IPS-20b (cell line): ENCODE results near the gene IL18BP.

Experiments
- H3K27ac ChIP-seq: one replicate; pipeline ENCODE4 v1.5.1; 2013; ENCODE audit warnings: low read length
- H3K27me3 ChIP-seq: 2 replicates; pipeline ENCODE4 v1.6.1; 2013; ENCODE audit warnings: mild to moderate bottlenecking, low read length, inconsistent platforms; ENCODE audit not compliant: insufficient read depth
- H3K36me3 ChIP-seq: 2 replicates; pipeline ENCODE4 v1.6.1; 2013; ENCODE audit warnings: low read depth, mild to moderate bottlenecking, inconsistent platforms, low read length, moderate library complexity; ENCODE audit not compliant: insufficient read depth
- H3K4me1 ChIP-seq: 2 replicates; pipeline ENCODE4 v1.6.1; 2013; ENCODE audit warnings: mild to moderate bottlenecking, control low read depth, inconsistent platforms, low read length, moderate library complexity; ENCODE audit not compliant: insufficient read depth
- H3K4me3 ChIP-seq: 2 replicates; pipeline ENCODE4 v1.5.1; 2013; ENCODE audit warnings: mild to moderate bottlenecking, low read length, inconsistent platforms
- H3K9ac ChIP-seq: 2 replicates; pipeline ENCODE4 v1.6.1; 2013; ENCODE audit warnings: low read depth, mild to moderate bottlenecking, inconsistent platforms, low read length, moderate library complexity
- H3K9me3 ChIP-seq: 2 replicates; pipeline ENCODE4 v1.6.1; 2013; ENCODE audit warnings: mild to moderate bottlenecking, low read depth, low read length, inconsistent platforms; ENCODE audit not compliant: insufficient read depth

IL18BP gene

DNA sequence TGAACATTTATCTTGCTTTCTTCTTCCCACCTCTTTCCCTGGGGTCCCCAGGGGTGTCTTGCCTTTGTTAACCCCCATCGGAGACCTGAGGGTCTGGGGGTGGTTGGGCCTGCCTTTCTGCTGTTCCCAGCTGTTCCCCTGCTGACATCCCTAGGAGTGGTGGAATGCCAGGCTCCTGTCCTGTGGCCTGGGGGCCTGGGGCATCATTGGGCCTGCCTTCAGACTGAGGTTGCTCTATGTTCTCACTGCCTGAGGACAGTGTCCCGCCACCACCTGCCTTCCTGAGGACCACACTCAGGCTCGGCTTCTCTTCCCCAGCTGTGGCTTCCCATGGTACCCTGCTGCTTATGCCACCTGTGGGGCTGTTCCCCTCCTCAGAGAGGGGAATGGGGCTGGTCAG, 1.1 kb upstream of the IL18BP start:
- H3K4me3 ChIP-seq, result no peak overlapping the region
- H3K4me1 ChIP-seq, result no peaks in the 10 kb centered on the region
- H3K27ac ChIP-seq, result no peak overlapping the region
- no peak overlapping the region for H3K9ac ChIP-seq
- H3K27me3 ChIP-seq, result no peaks in the 10 kb centered on the region
- H3K9me3 ChIP-seq, result no peaks in the 10 kb centered on the region
- peaks cover 33% of the 10 kb centered on the region for H3K36me3 ChIP-seq

DNA sequence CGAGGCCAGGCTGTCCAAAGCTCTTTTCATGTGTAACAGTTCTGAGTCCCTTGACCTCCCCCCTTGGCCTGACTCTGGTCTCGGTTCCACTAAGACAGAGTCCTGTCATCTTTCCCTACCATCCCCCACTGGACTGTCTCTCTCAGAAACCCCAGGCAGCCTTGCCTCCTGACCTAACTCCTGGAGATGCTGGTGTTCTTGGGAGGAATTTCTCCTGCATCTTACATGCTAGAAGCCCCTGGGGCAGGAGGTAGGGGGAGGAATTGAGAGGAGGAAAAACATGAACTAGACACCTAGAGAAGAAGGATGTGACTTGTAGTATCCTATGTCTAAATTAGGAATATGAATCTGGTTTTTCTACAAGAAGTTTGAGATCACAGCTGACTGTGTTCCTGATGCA, 648 bp upstream of the IL18BP start:
- Histone ChIP-seq H3K9ac (no peak overlapping the region), H3K9me3 (no peaks in the 10 kb centered on the region), H3K4me3 (no peak overlapping the region), H3K4me1 (no peaks in the 10 kb centered on the region), H3K36me3 (peaks cover 35% of the 10 kb centered on the region), H3K27ac (no peak overlapping the region), H3K27me3 (no peaks in the 10 kb centered on the region)

DNA sequence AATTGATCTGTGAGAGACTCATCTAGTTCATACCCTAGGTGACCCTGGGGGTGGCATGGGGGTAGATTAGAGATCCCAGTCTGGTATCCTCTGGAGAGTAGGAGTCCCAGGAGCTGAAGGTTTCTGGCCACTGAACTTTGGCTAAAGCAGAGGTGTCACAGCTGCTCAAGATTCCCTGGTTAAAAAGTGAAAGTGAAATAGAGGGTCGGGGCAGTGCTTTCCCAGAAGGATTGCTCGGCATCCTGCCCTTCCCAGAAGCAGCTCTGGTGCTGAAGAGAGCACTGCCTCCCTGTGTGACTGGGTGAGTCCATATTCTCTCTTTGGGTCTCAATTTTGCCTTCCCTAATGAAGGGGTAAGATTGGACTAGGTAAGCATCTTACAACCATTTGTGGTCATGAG, 653 bp downstream of the IL18BP start:
- H3K27me3 ChIP-seq, result no peaks in the 10 kb centered on the region
- no peaks in the 10 kb centered on the region for H3K9me3 ChIP-seq
- peaks cover 45% of the 10 kb centered on the region for H3K36me3 ChIP-seq
- H3K4me3 ChIP-seq, result no peak overlapping the region
- no peaks in the 10 kb centered on the region for H3K4me1 ChIP-seq
- H3K27ac ChIP-seq, result no peak overlapping the region
- no peak overlapping the region for H3K9ac ChIP-seq

DNA sequence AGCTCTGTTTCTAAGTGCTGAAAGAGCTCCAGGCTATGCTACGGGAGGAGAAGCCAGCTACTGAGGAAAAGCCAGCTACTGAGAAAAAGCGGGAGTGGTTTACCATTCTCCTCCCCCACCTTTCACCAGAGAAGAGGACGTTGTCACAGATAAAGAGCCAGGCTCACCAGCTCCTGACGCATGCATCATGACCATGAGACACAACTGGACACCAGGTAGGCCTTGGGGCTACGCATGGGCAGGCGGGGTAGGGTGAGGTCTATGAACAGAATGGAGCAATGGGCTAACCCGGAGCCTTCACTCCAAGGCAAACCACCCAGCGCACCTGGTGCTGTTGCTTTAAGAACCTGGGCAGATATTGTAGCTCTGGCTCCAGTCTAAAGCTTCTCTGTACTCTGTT, 1.1 kb downstream of the IL18BP start:
- Histone ChIP-seq H3K4me3 (no peak overlapping the region), H3K36me3 (peaks cover 49% of the 10 kb centered on the region), H3K9ac (no peak overlapping the region)

DNA sequence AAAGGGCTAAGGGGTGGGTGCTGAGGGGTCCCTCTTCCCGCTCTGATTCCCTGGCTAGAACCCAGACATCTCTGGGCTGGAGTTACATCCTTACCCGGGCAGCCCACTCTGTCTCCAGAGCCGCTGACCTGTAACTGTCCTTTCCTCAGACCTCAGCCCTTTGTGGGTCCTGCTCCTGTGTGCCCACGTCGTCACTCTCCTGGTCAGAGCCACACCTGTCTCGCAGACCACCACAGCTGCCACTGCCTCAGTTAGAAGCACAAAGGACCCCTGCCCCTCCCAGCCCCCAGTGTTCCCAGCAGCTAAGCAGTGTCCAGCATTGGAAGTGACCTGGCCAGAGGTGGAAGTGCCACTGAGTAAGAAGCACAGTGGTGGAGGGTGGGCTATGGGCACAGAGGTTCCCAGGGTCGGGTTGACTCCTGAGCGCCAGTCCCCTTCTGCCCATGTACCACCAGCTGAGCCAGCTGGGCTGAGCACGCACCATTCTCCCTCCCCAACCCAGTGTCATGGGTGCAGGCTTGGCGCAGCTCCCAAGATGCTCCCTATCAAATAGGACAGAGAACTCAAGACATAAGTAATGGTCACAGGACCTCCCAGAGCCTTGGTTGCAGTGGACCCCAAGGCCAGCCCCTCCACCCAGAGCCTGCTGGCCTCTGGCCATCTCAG, 1.6 kb downstream of the IL18BP start:
- H3K36me3 ChIP-seq, result peaks cover 55% of the 10 kb centered on the region
- H3K9ac ChIP-seq, result no peak overlapping the region
- H3K27me3 ChIP-seq, result no peaks in the 10 kb centered on the region
- H3K4me3 ChIP-seq, result no peak overlapping the region
- no peaks in the 10 kb centered on the region for H3K9me3 ChIP-seq
- H3K27ac ChIP-seq, result no peak overlapping the region
- no peaks in the 10 kb centered on the region for H3K4me1 ChIP-seq

More for the DNA sequence above, 1.1 kb downstream of the IL18BP start:
- Histone ChIP-seq H3K27ac (no peak overlapping the region), H3K9me3 (no peaks in the 10 kb centered on the region), H3K4me1 (no peaks in the 10 kb centered on the region), H3K27me3 (no peaks in the 10 kb centered on the region)

DNA sequence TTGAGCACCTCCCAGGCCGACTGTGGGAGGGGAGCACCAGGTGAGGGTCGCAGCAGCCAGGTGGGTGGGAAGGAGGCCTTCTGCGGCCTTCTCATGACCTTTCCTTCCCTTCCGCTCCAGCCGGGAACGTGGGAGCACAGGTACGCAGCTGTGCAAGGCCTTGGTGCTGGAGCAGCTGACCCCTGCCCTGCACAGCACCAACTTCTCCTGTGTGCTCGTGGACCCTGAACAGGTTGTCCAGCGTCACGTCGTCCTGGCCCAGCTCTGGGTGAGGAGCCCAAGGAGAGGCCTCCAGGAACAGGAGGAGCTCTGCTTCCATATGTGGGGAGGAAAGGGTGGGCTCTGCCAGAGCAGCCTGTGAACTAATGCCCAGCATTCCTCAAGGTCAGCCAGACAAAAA, 2.6 kb downstream of the IL18BP start:
- H3K4me3 ChIP-seq, result no peak overlapping the region
- H3K9ac ChIP-seq, result no peak overlapping the region
- H3K36me3 ChIP-seq, result peaks cover 64% of the 10 kb centered on the region

DNA sequence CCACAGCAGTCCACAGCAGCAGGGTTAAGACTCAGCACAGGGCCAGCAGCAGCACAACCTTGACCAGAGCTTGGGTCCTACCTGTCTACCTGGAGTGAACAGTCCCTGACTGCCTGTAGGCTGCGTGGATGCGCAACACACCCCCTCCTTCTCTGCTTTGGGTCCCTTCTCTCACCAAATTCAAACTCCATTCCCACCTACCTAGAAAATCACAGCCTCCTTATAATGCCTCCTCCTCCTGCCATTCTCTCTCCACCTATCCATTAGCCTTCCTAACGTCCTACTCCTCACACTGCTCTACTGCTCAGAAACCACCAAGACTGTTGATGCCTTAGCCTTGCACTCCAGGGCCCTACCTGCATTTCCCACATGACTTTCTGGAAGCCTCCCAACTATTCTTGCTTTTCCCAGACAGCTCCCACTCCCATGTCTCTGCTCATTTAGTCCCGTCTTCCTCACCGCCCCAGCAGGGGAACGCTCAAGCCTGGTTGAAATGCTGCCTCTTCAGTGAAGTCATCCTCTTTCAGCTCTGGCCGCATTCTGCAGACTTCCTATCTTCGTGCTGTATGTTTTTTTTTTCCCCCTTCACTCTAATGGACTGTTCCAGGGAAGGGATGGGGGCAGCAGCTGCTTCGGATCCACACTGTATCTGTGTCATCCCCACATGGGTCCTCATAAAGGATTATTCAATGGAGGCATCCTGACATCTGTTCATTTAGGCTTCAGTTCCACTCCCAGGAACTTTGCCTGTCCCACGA, 3.3 kb downstream of the IL18BP start:
- no peaks in the 10 kb centered on the region for H3K4me1 ChIP-seq
- no peak overlapping the region for H3K27ac ChIP-seq
- no peak overlapping the region for H3K9ac ChIP-seq
- H3K9me3 ChIP-seq, result no peaks in the 10 kb centered on the region
- no peak overlapping the region for H3K4me3 ChIP-seq
- peaks cover 71% of the 10 kb centered on the region for H3K36me3 ChIP-seq
- H3K27me3 ChIP-seq, result no peaks in the 10 kb centered on the region

More for the DNA sequence above, 2.6 kb downstream of the IL18BP start:
- no peaks in the 10 kb centered on the region for H3K4me1 ChIP-seq
- H3K27ac ChIP-seq, result no peak overlapping the region
- H3K27me3 ChIP-seq, result no peaks in the 10 kb centered on the region
- H3K9me3 ChIP-seq, result no peaks in the 10 kb centered on the region

DNA sequence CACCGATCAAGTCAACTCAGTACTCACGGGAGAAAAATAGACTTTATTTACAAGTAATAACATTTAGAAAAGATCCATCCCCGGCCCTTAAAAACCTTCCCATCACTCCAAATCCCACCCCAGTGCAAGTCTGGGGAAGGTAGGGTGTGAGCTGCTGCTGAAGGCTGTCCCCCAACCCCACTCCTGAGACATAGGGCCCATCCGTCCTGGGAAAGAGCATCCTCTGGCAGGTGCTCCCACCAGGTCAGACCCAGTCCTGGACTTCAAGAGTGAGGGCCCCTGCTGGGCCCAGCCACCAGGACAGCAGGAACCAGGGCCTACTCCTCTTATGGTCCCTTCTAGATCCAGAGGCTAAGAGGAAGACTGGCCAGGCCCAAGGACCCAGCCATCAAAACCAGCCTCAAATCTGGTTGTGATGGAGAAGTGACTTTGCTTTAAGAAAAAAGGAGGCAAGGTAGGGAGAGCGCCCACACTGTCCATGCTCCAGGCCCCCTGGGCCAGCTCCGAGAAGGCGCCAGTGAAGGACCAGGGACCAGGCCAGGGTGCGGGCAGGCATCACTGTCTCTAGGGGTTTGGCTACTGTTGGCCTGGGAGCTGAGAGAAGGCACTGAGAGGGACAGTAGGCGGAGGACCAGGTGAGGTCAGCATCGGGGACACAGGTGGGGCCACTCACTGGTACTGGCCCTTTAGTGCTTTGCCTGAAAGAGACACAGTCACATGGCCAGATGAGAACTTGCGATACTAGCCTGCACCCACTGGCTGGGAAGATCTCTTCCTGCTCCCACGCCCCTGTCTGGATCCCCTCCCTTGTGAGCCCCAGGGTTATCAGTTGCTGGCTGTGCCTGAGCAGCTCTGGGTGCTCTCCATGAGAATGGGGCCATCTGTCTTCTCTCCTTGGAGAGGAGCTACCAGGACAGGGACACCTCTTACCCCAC, 4.4 kb downstream of the IL18BP start:
- Histone ChIP-seq H3K9me3 (no peaks in the 10 kb centered on the region), H3K27ac (no peak overlapping the region), H3K27me3 (no peaks in the 10 kb centered on the region), H3K36me3 (peaks cover 82% of the 10 kb centered on the region), H3K9ac (no peak overlapping the region), H3K4me1 (no peaks in the 10 kb centered on the region), H3K4me3 (no peak overlapping the region)

DNA sequence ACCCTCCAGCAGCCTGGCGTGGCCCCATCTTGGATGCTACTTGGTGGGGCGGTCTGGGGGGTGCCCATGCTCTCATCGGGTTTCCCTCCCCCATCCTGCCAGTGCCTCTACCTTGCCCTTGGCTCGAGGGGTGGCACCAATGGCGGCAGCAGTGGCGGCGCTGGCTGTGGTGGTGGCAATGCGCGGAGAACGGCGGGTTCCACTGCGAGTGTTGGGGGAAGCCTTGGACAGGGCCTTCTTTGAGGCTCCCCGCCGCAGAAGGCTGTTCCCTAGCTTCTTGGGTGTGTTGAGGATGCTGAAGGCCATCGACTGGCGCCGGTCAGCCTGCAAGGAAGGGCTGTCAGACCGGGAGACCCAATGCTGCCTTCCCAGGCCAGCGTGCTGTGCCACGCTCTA, 5.1 kb downstream of the IL18BP start:
- H3K36me3 ChIP-seq, result peaks cover 86% of the 10 kb centered on the region
- H3K4me1 ChIP-seq, result no peaks in the 10 kb centered on the region
- H3K27me3 ChIP-seq, result no peaks in the 10 kb centered on the region
- no peaks in the 10 kb centered on the region for H3K9me3 ChIP-seq
- H3K4me3 ChIP-seq, result no peak overlapping the region
- no peak overlapping the region for H3K9ac ChIP-seq
- H3K27ac ChIP-seq, result no peak overlapping the region

DNA sequence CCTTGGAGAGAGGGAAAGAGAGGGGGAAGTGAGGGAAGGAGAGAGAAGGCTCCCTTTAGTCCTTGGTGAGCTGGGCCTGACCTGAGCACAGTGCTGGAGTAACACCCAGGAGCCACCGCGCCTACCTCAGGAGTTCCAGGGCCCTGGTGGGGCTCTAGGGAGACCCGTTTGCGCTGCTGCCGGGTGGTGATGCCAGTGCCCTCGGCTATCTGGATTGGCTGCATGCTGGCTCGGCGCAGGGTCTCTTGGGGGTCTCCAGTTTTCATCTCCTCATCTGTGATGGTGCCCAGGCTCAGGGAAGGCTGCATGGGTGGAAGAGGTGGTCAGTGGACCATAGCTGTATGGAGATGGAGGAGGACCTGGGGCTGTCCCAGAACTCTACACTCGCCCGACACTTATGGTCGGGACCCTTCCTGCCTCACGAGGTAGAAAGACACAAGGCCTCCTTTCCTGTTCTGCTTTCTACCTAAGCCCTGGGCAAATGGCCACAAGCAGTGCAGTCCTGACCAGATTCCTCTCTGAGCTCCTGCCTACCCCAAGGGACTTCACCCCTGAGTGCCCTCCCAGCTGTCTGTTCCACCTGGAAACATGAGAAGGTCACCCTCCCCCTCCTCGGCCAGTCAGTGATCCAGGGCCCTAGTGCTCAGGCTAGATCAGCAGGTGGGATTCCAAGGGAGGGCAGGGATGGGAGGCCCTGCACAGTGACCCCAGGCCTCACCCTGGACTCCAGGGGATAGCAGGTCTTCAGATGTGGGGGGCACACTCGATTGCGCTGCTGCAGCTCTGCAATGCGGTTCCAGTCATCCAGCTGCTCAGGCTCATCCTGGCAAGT, 6.0 kb downstream of the IL18BP start:
- Histone ChIP-seq H3K4me3 (no peak overlapping the region), H3K4me1 (no peaks in the 10 kb centered on the region), H3K27me3 (no peaks in the 10 kb centered on the region), H3K9me3 (no peaks in the 10 kb centered on the region), H3K27ac (no peak overlapping the region), H3K36me3 (peaks cover 90% of the 10 kb centered on the region), H3K9ac (no peak overlapping the region)
